ENCODE measurements around the gene SSBP3.

GRCh38 chr1:54384918-54385726, 21.1 kb downstream of the SSBP3 start:
- TF ChIP-seq CTCF (IDR thresholded peaks at IDR 0.05; ENCODE audit: borderline replicate concordance, extremely low read depth, low read length, poor library complexity, severe bottlenecking) (no peak), EZH2 (IDR thresholded peaks at IDR 0.05; ENCODE audit: borderline replicate concordance, low read depth, low read length, severe bottlenecking) (no peak)

All from DND-41 (cell line).